HS-5 (cell line): ENCODE data around the gene PGLYRP4.
A peak's percentile ranks its signal among the peaks of the same experiment; 100 is the strongest.
"Not testable (repeated sequence)": the region's sequence is repeated elsewhere in the genome, so short reads cannot be mapped to it uniquely, and the experiment has no call there.

ENCODE experiments used
- DNase-seq: peaks from one replicate; pipeline ENCODE4 v3.0.0-alpha.2; 2012; ENCODE audit warnings: low read depth

The PGLYRP4 gene

DNA sequence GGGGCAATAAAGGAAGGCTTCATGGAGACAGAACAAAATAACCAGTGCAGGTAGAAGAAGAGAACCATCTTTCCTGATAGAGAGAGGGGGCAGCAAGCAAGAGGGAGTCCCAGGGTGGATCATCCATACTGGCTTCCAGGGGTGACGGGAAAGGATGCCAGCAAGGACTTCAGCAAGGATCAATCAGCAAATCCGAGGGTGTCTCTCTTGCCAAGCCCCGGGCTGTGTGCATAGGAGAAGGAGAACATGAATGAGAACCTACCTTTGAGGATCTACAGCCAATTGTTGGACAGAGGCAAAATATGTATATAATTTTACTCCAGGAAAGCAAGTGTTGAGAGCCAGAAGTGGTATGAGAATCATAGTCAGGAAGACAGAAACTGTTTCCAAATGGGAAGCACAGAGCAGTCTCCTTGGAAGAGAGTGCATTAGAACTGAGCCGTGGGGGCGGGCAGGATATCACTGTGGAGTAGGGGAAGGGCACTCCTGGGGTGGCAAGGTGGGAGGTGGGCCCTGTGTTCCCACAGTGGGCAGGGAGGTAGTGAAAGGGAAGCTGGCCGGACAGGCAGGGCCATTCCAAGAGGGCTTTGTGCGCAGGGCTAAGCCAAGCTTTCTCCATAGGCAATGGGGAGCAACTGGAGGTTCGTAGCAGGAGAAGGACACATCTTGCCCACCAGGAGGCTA, 7.9 kb upstream of the PGLYRP4 start:
- no peak for DNase-seq

DNA sequence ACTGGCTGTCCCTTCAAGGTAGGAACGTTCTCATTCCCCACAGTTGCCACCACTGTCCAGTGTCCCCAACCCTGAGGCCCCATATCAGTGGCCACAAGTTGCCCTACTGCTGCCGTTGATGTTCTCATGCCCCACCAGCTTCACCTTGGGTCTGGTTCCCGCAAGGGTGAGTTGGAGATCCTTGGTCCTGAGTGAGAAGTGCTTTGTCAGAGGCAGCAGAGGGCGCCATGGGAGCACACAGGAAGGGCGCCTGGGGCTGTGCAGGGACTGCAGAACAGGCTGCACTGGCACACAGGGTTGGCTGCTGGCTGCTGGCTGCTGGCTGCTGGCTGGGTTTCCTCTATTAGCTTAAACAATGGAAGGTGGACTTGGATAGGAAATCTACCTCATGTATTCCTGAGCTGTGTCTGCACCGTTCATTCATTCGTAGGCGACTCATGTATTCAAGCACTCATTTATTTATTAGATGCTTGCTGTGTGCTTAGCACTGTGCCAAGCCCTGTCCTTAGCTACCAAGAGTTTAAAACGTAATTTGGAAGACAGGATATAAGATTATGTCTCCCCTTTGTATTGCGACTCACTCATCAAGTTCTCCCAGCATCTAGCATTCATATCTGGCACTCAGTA, 6.9 kb upstream of the PGLYRP4 start:
- peak; percentile 18 for DNase-seq

DNA sequence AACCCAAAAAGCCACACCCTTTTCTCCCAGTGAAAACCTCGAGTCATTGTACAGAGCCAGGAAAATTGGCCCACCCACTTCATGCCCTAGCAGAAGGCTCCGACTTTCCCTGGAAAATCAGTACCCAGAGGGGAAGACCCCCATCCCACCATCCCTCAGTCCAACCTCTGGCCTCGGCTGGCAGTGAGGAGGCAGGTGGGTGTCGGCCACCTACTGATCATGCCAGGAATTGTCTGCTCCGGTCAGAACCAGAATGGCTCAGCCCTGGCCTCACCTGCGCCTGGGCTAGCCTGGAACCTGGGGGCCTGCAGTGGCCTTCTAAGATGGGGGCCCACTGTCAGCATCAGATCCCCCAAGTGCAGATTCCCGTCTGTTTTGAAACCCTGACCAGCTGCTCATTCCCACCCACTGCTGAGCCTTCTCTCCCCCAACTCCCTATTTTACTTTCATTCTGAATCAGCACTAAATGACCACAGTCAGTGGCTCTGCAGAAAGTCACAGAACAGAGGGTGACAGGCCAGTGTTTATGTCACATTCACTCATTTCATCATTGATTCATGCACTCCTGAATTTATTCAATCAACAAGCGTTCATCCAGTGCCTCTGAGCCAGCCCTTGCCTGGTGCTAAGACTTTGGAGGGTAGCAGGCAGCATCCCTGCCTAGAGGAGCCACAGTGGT, 6.0 kb upstream of the PGLYRP4 start:
- no peak for DNase-seq

DNA sequence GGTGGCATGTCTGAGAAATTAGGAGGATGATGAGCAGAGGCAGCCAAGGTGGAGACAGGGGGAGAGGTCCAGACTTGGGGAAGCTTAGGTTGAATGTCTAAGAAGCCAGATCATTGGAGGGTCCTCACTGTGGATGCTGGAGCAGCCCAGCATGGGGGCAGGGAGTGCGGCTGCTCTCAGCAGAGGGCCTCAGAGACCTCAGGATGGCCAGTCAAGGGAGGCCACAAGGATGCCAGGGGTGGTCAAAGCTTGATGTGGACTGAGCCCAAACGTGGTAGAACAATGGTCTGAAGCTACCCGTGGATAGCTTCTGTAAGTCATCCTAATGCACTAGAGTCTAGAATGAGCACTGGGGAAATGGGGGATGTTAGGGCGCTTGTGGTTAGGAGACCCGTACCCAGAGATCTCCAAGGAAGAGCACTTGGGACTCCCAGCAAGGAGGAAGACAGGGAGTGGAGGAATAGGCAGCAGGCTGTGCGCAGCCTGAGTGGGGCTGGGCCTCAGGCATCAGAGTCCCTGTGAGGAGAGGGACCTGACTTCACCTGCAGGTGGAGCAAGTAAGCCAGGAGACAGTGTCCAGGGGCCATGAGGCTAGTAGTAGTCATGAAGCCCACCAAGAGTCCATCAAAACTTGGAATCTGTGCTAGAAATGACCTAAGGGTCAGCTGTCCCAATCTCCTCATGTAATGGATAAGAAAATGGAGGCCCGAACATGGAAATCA, 4.7 kb upstream of the PGLYRP4 start:
- no peak for DNase-seq

DNA sequence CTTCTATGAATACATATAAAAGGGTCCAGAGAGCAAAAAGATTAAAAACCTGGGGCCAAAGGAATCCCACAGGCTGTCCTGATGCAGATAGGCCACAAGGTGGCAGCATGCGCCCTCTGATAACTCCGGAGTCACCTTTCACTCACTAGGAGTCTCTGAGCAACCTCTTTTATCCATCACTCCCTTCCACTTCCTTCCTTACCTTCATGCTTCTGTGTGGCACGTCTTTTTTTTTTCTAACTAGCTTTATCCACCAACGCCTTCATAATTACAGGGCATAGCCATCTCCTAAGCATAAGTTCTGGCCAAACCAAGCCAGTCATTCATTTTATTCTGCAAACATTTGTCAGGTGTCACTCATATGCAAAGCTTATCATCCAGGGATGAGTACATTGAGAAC, 3.9 kb upstream of the PGLYRP4 start:
- DNase-seq, result peak; percentile 29

DNA sequence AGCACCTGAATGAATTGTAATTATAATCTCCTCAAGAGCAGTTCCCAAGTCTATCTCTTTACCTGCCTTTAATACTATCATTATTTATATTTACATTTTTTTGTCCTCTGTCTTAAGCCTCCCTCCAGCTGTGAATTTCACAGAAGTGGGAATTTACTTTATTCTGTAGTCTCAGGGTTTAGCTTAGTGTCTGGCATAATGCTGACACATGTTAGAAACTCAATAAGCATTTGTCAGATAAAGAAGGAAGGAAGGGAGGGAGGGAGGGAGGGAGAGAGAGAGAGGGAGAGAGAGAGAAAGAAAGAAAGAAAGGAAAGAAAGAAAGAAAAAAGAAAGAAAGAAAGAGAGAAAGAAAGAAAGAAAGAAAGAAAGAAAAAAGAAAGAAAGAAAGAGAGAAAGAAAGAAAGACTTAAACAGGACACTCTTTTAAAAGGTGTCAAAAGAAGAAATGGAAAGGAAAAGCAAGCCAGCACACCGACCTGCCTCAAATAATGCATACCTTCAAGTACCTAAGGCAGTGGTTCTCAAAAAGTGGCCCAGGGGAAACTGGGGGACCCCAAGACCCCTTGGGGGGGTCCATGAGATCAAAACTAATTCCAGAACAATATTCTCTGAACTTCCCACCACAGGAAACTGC, 1.8 kb upstream of the PGLYRP4 start:
- no peak for DNase-seq

DNA sequence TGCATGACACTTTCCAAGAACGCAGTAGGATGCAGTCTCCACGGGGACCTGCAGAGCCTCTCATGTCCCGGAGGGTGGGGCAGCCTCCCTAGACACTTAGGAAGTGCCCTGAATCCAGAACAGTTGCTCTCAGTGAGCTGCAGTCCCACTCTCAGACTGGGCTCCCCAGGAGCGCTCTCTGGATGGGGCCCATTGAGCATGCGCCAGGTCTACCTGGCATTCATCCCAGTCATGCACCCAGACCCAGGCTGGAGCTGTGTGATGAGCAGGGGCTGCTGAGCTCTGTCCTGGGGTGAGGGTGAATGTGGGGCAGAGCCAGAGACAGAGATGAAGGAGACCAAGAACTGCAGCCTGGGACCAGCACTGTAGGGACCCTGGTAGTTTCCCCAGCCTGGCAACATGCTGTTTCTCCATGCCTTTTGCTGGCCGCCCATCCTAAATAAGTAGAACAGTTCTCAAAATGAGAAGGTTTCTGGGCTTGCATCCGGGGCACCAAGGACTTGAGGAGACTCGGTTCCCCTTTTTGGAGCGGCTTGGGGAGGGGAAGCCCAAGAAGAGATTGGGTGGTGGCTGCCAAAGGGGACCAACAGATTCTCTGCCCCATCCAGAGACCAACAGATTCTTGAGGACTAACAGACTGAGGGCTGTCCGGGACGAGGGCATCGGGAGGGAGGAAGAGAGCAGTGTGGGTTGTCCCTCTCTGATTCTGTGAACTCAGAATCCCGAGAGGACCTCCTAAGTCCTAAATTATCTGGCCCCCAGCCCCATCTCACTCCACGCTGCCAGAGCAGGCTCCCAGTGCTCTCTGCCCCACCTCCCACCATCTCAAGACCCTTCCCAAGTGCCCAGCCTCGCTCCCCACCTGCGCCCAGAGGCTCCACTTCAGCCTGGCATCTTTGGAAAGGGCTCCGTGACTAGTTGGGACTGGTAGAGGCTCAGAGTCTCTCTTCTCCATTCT, 1.0 kb upstream of the PGLYRP4 start:
- no peak for DNase-seq

DNA sequence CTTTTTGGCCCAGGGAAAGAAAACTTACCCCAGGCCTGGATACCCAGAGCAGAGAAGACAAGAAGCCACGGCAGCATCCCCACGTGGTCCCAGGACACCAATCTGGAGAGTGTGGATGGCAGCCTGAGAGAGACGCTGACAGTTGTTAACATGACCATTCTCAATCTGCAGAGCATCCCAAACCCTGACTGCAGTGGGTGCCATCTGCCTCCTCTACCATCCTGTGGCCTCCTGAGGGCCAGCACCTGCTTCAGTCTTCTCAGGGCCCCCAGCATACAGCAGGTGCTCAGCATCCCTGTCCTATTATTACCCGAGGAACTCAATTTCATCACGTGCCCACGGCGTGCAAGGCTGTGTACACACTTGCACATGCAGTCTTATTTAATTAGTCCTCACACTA, 785 bp downstream of the PGLYRP4 start:
- DNase-seq, result no peak

DNA sequence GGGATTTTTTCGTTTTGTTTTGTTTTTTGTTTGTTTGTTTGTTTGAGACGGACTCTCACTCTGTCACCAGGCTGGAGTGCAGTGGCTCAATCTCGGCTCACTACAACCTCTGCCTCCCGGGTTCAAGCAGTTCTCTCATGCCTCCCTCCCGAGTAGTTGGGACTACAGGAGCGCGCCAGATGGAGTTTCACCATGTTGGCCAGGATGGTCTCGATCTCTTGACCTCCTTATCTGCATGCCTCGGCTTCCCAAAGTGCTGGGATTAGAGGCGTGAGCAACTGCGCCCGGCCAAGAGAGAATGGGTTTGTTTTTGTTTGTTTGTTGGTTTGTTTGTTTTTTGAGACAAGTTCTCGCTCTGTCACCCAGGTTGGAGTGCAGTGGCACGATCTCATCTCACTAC, 1.6 kb downstream of the PGLYRP4 start:
- not testable (repeated sequence) for DNase-seq

DNA sequence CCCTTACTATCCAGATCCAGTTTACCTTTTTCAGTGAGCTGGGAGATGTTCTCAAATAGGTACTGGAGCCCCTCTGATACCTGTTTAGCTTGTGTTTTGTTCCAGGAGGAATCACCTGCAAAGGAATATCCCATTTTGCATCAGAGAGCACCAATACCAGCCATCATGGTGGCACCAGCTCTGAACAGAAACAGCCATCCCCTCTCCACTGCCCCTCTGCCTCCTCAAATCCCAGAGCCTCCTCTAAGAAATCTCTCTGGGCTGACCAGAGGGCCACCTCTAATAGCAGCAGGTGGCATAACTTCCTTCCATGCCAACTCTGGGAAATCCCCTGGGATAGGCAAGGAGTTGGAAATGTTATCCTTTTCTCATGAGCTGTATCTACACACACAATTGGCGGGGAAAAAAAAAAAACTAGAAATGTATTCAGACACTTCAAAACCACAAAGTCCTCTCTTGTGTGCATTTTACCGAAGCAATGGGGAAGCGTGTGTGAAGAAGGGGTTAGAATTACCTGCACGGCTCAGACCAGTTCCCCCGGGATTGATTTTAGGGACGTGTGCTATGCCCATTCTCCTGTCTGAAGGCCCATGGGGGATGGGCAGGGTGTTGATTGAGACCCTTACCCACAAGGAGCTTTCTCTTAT, 2.4 kb downstream of the PGLYRP4 start:
- no peak for DNase-seq

DNA sequence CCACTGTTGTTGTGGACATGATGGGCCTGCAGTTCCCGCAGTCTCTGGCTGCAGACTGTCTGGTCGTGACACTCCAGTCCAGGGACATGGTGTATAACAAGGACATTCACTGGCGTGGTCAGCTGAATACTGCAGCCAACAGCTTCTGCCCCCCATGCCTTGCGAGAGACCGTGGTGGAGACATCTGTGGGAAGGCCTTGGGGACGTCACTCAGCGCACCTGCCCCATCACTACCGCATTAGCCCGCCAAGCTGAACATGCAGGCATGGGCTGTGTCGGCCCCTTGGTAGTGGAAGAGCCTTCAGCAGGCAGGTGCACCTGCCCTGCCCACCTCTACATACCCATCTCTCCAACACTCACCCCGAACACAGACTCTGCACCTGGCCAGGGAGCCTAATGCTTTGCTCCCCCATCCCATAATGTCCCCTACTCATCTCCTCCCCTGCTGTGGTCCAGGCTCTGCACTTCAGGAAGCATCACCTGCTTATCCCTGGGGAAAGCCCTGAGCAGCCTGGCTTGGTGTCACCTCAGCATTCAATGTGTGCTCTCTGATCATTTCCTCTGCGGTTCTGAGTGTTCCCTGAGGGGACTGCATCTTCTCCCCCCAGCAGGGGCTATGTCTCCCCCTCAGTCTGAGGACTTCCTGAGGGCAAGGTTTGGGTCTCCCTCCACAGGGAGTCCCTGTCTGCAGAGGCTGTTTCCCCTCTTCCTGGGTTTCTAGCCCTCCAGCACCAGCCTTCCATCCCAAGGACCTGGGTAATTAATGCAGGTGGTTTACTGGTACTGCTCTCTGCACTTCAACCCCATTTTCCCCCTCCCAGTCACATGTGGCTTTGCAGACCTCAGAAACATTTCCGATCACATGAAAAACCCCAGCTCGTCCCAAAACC, 3.2 kb downstream of the PGLYRP4 start:
- no peak for DNase-seq

DNA sequence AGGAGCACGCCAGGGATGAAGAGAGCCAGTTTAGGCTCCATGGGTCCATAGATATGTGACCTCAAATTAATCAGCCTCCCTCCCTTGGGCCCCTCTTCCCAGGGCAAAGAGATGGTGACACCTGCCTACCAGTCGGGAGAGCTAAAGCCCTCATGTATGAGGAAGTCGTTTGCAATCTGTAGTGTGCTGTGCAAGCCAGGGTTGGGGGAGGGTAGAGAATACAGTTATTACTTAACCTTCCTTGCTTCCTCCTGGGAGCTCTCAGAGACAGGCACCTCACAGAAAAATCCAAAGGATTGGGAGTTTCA, 4.0 kb downstream of the PGLYRP4 start:
- no peak for DNase-seq

DNA sequence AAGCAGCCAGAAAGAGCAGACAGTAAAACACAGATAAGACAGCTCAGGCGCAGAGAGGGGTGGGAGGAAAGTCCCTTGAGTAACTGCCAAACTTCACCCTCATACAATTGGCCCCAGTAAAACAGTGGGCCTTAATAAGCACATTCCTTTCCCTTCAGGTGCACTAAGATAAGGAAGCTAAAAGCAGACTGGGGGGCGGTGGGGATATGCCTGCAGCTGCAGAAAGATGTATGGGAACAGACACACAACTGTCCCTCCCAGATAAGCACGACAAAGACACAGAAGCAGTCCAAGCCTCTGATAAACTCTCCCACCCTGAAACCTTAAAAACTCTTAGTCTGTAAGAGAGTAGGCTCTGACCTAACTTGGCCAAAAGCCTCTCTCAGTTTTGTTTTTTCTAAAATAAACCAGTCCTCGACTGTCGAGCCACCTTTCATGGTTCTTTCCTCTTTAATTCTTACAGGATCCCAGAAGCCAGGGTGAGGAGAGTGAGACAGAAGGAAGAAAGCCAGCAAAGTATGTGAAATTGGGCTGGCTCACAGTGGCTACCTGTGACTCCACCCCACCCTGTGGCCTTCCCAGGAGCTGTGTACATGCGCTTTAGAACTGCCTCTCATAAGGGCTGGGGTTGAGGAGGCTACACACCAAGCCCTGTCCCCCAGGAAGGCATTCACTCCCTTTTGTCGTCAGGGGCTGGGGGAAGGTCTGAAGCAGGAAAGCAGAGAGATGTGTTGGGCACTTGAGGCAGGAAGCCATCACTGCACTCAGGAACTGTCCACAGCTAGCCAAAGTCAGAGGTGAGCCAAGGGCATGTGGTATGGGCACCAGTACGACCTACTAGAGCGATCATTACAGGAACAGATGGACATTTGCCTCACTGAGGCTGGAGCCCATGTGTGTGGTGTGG, 4.6 kb downstream of the PGLYRP4 start:
- no peak for DNase-seq

DNA sequence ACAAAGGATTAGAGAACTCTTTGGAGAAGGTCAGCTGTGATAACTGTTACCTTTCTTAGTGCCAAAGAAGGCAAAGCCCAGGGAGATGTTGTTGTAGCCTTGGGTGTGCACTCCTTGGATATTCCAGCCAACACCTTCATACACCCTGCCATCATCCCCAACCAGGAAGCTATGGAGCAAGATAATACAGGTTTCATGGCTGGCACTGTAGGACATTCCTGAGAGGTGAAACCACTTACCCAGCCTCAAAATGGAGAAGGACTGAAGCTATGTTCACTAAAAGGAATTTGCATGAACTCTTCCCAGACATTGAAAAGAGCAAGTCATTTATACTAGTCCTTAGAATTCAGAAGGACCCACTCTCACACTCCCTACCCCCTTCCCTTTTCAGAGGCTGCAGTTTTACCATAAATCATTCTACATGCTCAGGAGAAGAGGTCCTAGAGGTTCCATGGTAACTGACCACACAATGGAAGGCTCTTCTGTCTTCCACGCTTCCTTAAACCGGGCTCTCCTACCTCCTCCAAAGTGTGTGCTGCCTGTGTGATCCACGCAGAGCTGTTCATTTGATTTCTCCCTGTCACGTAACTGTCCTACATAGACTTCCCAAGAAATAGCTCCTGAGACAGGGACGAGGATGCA, 5.5 kb downstream of the PGLYRP4 start:
- no peak for DNase-seq

DNA sequence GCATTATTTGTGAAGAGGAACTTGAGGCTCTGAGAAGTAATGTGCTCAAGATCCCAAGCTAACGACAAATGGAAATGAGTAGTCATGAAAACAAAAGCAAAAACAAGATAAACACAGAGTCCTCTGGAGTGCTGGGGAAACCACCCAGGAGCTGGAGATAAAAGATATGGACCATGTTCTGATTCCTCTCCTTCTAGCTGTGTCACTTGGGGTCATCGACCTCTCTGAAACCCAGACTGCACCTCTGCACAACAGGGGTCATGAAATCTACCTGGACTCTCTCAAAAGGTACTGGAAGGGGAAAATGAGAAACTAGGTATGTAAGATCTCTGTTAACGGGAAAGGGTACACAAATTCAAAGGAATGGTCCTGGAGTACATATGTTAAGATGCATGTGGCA, 6.5 kb downstream of the PGLYRP4 start:
- DNase-seq, result no peak

DNA sequence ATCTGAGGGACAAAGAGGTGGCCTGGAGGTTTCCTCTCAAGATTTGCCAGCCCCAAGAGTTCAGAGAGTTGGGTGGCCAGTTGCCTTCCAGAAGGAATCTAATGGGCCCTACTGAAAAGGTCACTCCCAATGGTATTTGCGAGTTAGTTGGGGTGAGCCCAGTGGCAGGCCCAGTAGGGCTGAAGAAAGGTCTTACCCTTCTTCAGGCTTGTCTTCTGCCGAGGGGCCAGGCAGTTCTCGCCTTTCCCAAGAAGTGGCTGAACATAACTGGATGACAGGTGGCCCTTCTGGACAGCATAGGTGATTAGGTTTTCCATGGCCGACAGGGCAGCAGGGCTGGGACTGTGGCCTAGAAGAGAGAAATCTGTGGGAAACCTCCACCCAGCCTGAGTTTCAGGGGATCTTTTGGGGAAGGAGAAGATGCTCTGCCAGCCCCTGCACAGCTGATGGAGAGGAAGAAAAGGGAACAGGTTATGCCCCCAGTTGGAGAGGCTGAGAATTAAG, 7.2 kb downstream of the PGLYRP4 start:
- no peak for DNase-seq

DNA sequence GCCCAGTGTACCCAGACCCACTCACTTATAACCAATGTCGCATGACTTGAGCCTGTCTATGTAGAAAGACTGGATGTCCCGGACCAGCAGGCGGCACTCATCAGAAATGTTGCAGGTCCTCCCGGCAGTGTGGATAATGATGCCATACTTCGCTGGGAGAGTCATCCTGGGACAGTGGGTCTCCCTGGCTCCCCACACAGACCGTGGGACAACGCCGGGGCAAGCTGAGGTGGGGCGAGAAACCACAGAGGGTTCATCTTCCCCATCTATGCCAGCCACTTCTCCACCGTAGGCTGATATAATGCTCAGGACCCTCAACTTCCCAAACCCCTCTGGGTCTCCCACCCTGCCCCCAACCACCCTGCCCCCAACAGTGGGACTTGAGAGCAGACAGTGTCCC, 8.3 kb downstream of the PGLYRP4 start:
- no peak for DNase-seq

DNA sequence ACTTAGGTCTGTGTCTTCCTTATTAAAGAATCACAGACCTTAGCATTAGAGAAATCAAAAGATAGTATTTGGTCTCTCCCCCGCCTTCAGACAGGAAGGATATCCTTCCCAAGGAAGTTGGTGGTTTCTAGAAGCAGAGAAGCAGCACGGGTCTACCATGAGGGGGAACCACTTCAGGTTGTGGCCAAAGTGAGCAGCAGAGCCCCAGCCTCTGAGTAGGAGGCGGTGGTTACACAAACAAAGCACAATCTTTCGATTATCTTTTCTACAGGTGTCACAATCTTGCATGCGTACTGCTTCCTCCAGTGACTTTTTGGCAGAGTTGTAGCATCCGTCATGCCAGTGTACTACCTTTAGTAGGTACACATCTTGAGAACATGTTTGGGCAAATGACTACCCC, 8.8 kb downstream of the PGLYRP4 start:
- no peak for DNase-seq
